ENCODE measurements around the gene GCNT4.

GCNT4 gene

DNA sequence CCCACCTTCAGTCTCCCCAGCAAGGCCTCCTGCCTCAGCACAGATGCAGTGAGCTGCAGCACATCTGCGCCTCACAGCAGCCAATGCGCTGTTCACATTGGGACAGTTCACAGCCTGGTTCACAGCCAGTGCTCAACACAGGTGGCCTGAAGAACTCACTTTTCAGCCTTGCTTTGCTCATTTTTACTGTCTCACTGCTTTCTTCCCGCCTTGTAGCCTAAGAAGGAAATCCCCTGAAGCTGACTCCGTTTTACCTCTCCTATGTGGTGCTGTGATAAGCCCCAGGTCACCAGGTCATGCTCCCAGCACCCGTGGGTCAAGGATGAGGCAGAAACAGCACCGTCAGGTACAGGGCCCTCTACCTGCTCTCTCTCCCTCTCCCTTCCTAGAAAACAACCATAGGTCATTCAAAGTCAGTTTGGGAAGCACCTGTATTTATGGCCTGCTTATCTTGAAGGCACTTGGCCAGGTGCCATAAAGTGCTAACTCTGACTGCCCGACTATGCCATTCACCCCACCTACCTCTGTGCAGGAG is 1.1 kb downstream of the GCNT4 start:
- peak; percentile 9 for DNase-seq (ENCODE audit: low read depth)

DNA sequence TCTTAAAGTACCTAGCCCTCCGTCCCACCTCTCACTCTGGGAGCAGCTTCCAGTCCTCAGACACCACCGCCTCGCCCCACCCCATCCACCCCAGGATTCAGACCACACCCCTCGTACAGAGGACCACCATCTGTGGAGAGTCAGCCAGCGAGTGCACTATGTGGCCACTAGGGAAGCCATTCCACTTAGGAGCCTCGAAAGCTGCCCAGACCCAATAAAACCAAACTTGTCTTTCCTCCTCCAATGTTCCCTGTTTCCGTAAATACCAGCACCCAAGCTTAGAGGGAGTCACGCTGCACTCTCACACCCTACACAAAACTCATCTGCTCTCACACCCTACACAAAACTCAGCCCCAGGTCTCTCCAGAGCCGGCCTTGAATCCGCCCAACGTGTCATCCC is 1.9 kb downstream of the GCNT4 start:
- peak; percentile 6 for DNase-seq (ENCODE audit: low read depth)

DNA sequence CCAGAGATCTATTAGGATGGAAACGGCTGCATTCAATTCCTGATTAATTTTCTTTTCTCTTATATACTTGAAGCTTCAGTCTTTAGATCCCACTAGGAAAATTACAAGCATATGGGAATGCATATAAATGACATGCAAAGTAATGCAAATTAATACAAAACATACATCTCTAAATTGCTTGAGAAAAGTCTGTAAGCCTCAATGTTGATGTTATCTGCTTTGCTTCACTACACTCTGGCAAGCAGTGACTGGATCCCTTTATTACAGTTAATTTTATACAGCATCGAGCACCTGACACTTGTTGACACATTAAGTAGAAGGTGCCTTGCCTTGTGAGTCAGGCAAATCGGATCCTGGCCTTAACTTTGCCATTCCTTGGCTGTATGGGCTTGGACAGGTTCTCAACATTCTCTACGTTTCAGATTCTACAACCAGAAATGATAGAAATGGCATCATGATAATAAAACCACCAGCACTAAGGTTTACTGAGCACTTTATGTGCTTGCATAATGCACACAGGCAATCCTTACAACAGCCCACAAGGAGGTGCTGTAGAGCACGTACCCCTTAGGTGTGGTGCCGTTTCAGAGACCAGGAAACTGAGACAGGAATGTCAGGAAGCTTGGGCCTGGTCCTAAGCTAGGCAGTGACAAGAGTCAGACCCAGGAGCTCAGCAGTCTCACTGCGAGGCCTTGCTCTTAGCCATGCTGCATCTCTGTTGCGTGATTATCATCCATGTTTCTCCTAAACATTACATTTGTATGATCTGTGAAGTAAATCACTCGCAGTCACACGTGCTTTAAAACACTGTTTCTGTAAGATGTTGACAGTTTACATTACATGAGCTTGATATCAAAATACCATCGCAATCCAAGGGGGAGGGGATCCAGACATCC is 2.7 kb downstream of the GCNT4 start:
- peak; percentile 44 for DNase-seq (ENCODE audit: low read depth)

DNA sequence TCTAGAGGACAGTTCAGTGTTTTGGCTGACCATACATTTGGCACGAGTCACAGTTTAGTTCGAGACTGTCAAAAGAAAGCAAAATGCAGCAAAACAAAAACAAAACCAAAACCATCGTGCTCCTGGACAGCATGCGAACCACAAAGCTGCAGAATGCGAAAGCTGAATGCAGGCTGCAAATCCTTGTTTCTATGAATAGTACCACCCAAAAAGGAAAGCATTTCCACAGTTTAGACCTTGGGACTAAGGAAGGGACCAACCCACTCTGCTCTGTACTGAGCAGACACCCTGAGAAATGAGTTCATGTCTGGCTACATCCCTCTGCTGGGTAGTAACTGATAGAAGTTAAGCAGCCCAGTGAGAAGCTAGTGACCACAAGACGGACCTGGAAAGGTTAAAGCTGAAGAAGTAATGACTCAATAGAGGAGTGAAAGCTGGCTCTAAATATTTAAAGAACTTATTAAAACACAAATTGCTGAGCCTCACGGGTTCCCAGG is 3.9 kb downstream of the GCNT4 start:
- DNase-seq (ENCODE audit: low read depth) = no peak

DNA sequence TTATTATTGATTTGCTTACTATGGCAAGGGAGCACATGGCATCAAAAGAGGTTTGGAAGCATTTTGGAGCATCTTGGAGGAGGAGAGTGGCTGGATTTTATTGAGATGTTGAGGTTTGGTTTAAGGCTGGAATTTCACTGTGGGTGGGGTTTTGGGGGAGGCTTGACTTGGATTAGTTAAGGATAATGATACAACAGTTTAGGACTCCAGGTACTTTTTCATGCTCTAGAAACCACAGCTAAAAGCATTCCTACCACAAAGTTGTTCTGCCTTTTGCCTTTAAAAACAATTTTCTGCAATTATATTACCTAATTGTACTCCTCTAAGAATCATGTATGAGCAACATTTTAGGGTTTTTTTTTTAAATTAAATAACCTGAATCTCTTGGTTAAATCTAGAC is 5.0 kb downstream of the GCNT4 start:
- no peak for DNase-seq (ENCODE audit: low read depth)

DNA sequence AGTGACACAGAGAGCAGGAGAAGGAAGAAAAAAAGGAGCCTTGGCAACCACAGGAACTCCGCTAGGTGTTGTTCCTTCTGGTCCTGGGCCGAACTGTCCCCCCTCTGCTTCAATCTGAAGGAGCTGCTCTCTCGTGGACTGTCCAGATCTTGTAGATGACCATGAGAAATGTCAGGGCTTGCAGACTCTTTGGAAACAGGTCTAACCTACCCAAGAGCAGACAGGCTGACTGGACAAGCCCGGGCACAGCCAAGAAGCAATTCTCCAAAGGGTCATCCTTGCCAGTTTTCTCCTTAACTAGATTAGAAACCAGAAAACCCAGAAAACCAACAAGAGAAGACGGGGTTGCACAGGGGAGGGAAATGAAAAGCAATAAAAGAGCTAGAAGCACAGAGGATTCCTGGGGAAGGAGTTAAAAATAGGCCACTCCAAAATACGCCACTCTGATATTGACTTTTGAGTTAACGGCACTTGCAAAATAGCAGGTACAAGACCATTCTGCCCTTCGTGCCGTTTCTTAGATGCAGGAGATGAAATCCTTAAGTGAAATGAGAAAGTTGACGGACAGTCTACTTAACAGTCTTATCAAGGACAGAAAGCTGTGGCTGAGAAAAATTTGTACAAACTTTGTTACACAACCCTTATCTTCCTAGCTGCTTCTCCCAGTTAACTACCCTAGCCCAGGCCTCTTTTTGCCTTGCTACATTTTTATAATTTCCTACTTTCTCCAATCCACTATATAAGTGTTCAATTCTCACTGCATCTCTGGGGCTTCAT is 5.8 kb downstream of the GCNT4 start:
- no peak for DNase-seq (ENCODE audit: low read depth)

DNA sequence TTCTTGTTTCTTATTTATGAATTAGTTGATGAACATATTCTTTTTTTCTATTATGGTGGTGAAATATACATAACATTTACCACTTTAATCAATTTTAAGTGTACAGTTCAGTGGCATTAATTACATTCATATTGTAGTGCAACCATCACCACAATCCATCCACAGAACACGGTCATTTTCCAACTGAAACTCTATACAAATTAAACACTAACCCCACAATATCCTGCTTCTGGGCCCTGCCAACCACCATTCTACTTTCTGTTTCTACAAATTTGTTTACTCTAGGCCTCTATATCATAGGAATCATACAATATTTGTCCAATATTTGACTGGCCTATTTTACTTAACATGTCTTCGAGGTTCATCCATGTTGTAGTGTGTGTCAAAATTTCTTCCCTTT is 7.3 kb downstream of the GCNT4 start:
- no peak for DNase-seq (ENCODE audit: low read depth)

DNA sequence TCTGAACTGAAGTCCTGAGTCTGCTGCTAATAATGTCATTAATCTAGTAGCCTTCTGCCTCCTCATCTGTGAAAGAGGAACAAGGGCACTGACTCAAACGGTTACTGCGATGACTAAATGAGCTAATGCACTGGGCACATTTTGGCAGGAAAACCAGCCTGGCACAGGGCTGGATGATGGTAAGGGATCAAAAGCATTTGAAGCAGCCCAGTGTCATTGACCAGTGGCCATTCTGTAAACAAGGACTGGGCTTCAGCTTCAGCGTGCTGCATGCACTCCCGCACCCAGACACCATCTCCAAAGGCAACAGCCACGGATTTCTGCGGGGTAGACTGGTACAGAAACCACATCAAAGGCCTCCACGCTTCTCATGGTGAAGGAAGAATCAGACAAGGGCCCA is 8.0 kb downstream of the GCNT4 start:
- no peak for DNase-seq (ENCODE audit: low read depth)

DNA sequence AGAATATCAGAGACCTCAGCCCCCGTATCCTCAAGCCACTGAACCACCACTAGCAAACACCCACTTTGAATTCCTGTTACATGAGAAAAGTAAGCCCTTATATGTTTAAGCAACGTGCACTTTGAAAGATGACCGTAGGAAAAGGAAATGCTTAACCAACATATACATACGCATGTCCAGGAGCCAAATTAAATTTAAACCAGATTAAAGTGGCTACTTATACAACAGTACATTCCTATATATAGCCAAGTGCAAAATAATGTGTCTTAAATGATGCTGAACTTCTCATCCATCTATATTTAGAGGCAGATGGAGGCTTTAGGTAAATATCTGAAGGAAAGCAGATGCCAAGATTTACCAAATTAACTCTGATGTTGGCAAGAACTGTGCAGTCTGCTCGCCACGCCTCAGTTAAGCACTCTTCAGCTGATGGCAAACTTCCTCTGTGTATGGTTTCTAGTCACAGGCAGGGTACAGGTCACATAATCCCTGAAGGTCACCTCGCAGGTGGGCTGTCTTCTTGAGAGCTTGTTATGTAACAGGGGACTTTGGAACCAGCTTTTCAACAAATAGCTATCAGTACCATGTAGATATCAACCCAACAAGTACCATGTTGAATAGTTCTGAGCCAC is 8.6 kb downstream of the GCNT4 start:
- DNase-seq (ENCODE audit: low read depth) = no peak

DNA sequence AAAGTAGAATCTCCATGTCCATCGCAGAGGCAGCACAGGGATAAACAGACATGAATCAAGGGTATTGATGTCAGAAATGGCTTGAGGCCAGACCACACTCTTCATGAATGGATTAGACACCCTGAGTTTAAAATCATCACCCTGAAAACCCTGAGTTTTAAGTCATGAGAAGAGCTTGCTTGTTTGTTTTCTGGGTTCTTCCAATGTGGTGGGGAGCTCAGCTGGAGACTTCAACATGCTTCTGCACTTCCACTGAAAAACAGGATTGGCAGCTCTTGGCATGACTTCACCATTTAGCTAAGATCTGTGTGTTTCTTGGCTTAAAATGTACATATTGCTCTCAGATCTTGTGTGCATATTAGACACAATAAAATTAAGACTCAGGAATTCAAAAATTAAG is 9.8 kb downstream of the GCNT4 start:
- no peak for DNase-seq (ENCODE audit: low read depth)

DNA sequence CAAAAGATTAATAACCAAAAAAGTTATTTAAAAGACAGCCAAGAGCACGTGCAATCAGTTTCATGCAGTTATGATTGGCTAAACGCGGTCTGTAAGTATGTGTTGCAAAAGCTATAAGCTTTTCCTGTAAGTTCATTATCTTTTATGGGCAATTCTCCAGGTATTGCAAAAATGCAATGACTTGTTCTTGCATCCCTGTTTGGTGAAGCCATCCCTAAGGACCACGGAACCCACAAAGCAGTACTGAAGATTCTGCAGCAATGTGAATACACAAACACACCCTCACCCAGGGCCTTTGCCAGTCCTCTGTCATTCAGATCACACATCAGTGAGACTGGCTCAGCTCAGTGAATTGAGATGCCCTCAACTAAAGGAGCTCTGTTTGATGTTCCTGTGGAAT is 11.4 kb downstream of the GCNT4 start:
- DNase-seq (ENCODE audit: low read depth) = no peak

DNA sequence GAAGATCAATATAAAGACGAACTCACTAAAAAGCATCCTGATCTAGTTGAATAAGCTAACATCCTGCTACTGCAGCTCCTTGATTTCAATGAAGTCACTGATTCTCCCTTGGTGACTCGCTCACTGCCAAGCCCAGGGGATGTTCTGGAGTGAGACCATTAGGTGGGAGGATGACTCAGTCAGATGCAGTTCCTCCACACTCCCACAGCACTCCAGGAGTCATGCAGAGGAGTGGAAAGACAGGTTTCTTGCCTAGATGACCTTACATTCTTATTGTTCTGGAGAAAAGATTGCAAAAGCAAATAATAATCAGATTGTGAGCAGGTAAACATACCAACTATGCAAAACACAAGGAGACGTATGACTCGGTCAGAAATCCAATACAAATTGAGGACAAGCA is 15.3 kb downstream of the GCNT4 start:
- no peak for DNase-seq (ENCODE audit: low read depth)

DNA sequence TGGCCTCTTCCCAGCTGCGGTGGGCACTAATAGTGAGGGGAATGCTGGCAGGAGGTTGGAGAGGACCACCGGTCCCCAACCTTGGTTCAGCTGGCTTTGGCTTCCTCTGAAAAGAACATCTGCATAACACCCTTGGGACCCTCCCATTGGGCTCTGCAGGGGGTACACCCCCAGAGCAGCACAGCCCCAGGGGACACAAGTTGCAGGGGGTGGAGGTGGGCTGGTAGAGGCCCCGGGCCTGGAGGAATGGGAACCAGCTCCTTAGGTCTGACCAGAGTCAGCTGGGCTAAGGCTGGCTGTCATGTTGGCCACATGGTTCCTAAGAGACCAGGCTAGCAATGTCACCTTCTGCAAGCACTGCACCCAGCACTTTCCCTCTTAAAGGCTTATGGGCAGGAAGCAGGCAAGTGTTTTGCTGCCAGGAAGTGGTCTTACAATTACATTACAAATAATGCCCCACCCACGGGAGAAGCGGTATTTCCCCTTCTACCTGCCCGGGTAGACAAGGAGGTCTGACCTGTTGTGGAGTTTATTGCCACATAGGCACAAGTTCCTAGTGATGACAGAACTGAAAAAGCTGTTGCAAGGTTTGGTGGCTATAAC is 18.1 kb downstream of the GCNT4 start:
- DNase-seq (ENCODE audit: low read depth) = no peak

DNA sequence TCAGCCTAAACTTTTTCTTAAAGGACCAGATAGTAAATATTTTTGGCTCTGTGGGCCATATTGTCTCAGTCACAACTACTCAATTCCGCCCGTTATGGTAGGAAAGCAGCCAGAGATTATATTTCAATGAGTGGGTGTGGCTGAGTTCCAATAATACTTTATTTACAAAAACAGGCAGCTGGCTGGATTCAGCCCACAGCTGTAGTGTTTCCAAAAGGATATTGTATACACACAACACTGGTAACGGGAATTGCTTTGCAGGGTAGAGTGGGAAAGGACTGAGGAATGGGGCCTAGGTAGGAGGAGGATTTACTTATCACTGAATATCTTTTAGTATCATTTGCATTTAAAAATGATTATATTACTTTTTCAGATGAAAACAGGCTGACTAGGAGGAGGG is 21.0 kb downstream of the GCNT4 start:
- no peak for DNase-seq (ENCODE audit: low read depth)

DNA sequence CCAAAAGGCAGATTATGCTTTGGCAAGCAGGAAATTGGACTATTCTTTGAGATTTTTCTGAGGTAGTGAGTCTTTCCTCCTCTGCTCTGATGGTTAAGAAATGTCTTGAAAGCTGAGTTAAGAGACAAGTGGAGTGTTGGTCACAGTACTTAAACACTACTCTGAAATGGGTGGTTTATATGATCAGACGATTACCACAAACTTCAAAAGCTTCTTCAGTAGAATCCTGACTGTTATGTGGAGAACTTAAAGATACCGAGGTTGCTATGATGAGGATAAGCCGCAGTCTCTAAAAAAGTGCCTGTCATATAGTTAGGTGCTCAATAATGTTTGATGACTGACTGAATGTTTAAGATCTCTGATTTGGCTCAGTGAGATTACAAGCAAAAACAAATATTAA is 24.3 kb downstream of the GCNT4 start:
- DNase-seq (ENCODE audit: low read depth) = no peak

DNA sequence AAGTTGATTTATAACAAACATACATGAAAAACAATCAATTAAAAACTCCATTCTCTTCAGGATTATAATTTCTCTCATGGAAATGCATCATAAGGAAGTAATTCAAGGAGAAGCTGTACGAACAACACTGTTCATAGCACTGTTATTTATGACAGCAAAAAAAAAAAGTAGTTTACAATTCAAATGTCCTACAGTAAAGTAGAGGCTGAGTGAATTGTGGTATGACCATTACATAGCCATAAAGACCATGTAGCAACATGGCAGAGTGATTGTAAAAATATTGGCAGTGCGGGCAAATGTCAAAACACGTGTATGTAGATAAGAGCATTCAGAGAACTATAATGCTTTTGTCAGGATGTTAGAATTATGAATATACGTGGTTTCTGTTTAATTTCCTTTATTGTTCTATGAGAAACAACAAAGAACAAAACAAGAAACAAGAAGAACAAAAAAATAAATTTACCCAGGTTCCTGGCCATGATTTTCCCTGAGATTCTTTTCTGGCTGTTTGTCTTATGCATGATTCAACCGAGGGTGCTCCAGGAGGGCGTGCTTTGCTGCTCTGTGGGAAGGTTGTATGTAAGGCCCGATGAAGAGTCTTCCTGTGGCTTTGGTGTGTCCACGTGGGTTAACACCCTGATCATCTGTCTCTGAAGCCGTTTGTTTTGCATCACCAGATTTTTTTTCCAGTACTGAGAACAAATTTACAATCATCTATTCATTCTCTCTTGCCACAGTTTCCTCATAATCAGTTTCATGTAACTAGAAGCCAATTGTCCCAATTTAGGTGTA is 28.8 kb downstream of the GCNT4 start:
- DNase-seq (ENCODE audit: low read depth) = peak; percentile 18

DNA sequence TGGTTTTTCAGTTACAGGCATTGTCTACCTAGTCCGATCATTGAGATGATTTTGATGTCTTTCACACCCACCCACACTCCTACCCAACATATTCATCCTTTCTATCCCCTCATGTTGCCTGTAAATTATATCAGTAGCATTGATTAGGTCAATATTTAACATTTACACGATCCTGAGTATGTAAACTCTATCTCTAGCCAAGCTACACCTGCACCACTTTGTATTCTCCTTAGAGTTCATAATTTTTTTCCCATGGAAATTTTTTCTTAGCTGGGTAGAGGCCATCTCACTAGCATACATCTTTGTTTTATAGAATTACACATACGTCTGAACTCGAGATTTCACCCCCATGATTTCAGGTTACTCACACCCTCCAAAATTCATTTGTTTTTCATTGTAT is 30.6 kb downstream of the GCNT4 start:
- DNase-seq (ENCODE audit: low read depth) = no peak

DNA sequence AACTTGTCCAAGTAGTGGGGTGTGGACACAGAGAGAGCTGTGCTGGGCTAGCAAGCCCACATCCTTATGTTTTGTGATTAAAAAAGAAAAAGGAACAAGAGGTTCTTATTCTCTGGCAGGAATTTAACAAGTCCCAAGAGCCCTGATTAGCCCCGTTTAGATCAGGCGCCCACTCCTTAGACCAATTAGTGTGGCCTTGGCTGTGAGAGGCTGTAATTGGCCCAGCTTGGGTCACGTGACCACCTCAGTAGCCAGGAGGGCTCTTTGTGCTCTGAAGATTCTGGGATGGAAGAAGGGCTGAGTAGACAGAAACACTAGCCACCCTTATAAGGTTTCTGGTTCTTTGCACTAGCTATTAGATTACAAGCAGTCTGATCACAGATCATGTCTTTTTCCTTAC is 31.1 kb downstream of the GCNT4 start:
- no peak for DNase-seq (ENCODE audit: low read depth)

DNA sequence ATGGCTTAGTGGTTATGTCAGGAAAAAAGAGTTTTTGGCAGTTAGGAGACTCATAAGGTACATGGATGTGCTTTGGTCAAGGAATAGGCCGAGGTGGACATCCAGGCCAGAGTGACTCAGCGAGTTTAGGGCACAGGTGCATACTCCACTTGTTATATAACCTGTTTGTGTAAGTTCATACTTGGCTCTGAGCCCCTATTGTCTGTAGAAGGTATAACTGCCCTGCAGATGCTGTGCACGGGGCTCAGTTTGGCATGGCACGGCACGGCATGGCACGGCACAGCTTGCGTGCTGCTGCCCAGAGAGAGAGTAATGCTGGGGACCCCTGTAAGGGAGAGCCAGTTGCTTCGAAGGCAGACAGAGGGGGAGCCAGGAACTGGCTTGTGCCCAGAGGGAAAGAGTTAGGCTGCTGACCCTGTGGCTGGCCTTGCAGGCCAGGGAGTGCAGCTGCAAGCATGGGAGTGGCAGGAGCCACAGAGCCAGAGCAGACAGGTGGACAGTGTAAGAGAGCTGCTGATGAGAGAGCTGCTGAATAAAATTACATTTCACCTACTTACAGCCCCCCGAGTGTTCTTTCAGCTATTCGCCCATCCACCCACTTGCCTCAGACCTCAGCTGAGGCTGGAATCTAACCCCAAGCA is 32.2 kb downstream of the GCNT4 start:
- DNase-seq (ENCODE audit: low read depth) = no peak

DNA sequence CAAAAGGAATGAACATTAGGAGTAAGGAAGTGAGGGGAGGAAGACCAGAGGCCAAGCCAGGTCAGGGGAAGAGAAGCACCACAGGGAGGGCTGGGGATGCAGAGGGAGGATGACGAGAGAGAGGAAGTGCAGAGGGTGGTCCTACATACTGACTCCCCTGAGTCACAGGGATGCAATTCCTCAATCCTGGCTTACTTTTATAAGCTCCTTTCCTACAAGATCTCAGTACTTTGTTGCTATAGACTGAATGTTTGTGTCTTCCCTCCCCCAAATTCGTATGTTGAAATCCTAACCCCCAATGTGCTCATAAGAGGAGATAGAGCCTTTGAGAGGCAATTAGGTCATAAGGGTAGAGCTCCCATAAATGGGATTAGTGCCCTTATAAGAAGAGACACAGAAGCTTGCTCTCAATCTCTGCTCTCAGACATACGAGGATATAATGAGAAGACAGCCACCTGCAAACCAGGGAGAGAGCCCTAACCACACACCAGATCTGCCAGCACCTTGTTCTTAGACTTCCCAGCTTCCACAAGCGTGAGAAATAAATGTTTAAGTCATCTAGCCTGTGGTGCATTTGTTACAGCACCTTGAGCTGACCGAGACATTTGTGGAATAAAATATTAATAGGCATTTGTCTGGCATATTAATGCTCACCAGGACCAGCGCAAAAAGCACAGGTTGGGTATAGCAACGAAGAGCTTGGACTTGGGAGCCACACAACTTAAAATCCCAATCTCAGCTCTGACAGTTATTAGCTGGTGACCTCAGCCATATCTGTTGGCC is 33.4 kb downstream of the GCNT4 start:
- no peak for DNase-seq (ENCODE audit: low read depth)
